ENCODE results near the gene KCNIP4.

Gene KCNIP4

DNA sequence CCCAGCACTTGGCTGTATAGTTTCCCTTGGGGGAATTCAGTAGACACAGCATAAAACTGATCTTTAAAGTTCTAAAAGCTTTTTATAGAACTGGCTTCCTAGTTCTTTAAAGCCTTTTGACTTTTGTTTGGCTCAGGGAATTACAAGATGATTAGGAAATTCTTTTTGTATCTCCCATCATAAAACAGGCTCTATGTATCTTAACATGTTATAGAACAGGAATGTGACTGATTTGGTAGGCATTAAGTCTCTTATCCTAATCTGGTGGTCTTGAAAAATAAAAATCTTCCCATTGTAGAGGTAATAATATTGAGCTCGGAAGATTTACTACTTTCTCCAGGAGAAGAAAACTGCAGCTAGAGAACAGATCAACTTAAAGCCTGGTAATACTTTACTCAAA, 262.7 kb downstream of the KCNIP4 start:
- no peak for DNase-seq (ENCODE audit: low spot score)

- DNase-seq (ENCODE audit: low spot score), result no peak
Observed at GRCh38 chr4:21680326-21680898, 268.2 kb downstream of the KCNIP4 start.

- no peak for DNase-seq (ENCODE audit: low spot score)
Observed at GRCh38 chr4:21678711-21679110, 269.9 kb downstream of the KCNIP4 start.

DNA sequence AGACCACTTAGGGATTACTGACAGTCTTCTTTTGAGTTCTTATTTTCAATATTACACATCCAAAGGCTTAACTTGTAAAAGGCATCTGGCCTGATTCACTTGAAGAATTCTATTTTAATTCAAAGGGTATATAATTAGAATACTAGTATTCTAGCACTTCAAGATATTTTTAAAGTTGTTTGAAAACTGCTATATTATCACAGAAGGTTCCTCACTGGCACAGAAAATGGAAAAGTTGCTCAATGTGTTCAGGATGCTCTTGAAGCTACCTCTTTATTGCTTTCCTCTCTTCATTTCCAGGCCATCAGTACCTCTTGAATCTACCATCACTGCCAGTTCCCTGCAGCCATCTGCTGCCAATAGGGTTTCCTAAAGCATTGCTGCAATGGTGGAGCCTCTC, 271.4 kb downstream of the KCNIP4 start:
- no peak for DNase-seq (ENCODE audit: low spot score)

- no peak for DNase-seq (ENCODE audit: low spot score)
Observed at GRCh38 chr4:21664355-21664754, 284.2 kb downstream of the KCNIP4 start.

DNA sequence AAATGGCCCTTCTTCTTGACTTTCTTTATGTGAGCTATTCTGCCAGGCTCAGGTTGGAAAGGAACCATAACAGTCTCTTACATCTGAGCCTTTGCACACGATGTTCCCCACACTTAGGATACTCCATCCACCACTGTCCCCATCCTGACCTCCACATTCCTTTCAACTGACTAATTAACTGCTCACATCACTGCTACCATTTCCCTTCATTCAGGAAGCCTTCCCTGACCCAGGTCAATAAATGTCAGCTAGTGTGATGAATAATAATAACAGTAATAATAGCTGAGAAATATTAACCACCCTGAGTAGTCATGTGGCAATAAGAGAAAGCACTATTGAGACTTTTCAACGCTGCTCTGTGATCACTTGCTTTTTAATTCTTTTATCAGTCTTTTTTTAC, 291.7 kb downstream of the KCNIP4 start:
- no peak for DNase-seq (ENCODE audit: low spot score)

- DNase-seq (ENCODE audit: low spot score), result no peak
Observed at GRCh38 chr4:21655031-21655430, 293.5 kb downstream of the KCNIP4 start.

DNA sequence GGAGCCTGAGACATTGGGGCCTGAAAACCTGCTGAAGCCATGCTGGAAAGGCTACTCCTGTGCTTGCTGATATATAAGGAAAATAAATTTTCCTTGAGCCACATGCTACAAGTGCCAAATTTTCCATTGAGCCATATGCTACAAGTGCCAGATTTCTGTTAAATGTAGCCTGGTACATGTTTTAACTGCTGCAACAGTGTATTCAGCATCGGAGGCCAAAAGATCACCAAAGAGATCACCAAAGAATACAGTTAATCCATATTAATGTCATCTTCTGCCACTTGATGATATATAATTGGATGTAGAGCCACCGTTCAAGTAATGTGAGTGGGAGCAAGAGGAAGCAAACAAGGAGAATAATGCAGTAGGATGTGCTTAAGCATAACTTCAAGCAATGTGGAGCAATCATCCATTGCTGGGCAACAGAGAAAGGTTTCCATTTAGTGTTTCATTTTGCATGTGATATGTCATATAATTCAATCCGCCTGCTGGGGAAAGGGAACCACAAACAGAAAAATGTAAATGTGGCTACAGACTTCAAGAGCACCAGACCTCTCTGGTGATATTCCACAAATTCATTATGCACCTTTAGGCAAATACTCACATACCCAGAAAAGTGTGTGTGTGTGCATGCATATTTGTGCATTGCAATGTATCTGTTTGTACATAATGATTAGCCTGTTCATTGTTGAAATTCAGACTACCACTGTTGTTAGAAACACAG, 295.9 kb downstream of the KCNIP4 start:
- DNase-seq (ENCODE audit: low spot score), result no peak

DNA sequence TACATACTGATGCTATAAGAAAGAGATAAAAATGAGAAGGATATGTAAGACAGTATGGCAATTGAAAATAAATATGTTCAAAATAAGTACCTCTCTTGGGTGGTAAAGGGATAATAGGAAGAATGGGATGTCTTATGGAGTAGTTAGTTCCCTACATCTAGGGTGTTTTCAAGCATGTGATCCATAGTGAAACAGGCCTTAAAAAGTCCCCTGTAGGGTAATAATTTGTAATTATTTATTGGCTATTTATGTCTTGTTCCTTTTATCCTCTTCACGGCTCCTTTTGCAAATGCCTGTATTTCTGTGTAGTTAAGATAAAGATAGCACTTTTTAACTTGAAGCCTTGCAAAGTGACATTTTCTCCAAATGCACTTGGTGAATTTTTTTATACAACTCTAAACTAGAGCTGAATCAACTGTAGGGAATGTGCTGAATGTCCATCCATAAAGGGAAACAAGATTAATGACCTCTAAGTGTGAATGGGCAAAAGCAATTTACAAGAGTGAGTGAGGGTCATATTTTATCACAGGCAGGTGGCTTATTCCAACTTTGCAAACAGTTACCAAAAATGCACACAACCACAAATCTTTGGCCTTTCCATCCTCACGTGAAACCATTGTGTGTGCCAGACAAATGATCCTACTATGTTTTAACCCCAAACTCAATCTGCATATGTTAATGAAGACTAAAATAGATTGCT, 299.0 kb downstream of the KCNIP4 start:
- DNase-seq (ENCODE audit: low spot score), result no peak

- DNase-seq (ENCODE audit: low spot score), result no peak
Observed at GRCh38 chr4:21645776-21646175, 302.8 kb downstream of the KCNIP4 start.

DNA sequence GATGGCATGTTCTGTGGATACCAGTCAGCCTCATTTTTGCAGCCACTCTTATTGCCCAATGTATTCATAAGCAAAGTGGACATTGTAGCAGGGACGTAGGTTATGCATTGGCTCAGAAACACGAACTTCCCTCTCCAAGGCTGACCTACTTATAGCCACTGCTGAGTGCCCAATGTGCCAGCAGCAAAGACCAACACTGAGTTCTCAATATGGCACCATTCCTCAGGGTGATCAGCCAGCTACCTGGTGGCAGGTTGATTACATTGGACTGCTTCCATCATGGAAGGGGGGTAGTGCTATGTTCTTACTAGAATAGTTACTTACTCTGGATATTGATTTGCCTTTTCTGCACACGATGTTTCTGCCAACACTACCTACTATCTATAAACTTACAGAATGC, 306.9 kb downstream of the KCNIP4 start:
- DNase-seq (ENCODE audit: low spot score), result no peak

- no peak for DNase-seq (ENCODE audit: low spot score)
Observed at GRCh38 chr4:21638171-21638725, 310.3 kb downstream of the KCNIP4 start.

GRCh38 chr4:21628916-21629610, 319.5 kb downstream of the KCNIP4 start:
- DNase-seq (ENCODE audit: low spot score), result no peak

DNA sequence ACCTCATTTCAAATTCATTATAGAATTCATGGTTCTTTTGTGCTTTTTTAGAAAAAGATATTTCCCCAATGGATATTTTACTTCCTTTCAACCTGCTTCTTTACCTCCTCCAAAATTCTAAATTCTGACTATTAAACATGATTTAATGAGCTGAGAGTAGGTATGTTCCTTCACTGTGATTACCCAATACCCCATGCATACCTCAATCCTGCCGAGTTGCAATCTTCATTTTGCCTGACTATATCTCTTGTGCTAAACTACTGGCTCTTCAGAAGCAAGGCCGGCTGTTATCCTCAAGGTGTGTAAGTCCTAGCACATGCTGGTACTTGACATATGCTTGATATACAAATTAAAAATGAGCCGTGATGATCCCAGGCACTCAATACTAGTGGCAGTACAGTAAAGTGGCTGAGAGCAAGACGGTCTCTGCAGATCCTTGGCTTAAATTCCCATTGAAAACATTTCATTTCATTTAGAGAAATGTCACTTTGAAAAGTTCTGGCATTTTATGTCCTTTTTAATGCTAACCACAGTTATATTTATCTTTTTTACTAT, 320.4 kb downstream of the KCNIP4 start:
- no peak for DNase-seq (ENCODE audit: low spot score)

GRCh38 chr4:21625447-21625846, 323.1 kb downstream of the KCNIP4 start:
- no peak for DNase-seq (ENCODE audit: low spot score)

GRCh38 chr4:21605006-21605405, 343.6 kb downstream of the KCNIP4 start:
- DNase-seq (ENCODE audit: low spot score), result no peak

- no peak for DNase-seq (ENCODE audit: low spot score)
Observed at GRCh38 chr4:21596521-21596920, 352.1 kb downstream of the KCNIP4 start.

DNA sequence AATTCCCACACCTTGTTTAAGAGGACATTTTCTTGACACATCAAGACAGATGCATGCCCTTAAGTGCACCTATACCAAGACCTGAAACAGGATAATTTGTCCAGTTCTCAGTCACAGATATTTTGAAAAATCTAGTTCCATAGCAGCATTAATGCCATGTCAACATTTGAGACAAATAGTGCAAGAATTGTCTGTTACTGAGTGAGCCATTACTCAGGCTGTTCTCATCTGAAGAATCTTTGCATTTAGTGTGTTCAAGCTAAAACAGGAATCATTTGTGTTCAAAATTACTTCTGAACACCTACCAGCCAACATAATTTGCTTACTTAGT, 354.9 kb downstream of the KCNIP4 start:
- no peak for DNase-seq (ENCODE audit: low spot score)

GRCh38 chr4:21592970-21593670, 355.5 kb downstream of the KCNIP4 start:
- DNase-seq (ENCODE audit: low spot score), result no peak

- no peak for DNase-seq (ENCODE audit: low spot score)
Observed at GRCh38 chr4:21577056-21577455, 371.5 kb downstream of the KCNIP4 start.

DNA sequence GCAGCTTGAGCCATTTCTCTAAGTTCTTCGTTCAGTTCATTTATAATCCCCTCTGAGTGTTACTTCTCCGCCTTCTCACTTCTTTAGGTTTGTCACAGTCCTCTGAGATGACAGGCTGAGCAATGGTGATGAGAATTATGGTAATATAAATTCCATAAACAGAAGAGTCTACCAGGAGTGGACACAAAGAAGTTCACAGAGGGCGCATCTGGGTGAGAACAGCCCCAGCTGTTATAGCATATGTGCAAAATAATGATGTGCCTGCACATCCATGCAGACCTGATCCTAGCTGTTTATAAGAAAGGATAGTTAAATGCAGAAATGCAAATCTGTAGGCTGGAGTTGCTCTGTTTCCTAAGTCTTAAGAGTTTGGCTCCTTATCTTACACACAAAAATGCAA, 377.5 kb downstream of the KCNIP4 start:
- no peak for DNase-seq (ENCODE audit: low spot score)

- DNase-seq (ENCODE audit: low spot score), result no peak
Observed at GRCh38 chr4:21569638-21570037, 378.9 kb downstream of the KCNIP4 start.

All from left forelimb (tissue), 1 donor.